K562 (cell line): ENCODE data around the gene BMP8B.

Experiments used
- POLR2A ChIP-seq: fragments of 450-650 bp; conservative IDR thresholded peaks from 2 replicates; pipeline ENCODE4 v1.6.1; 2016
- TF ChIP-seq, protein P1 (sequence below): sonication (generic); formaldehyde crosslinking; IDR thresholded peaks from 2 replicates; pipeline ENCODE4 v1.8.0; 2022; ENCODE audit warnings: missing genetic modification reagents, mild to moderate bottlenecking, moderate library complexity, borderline replicate concordance

- TF ChIP-seq, protein P1, sequence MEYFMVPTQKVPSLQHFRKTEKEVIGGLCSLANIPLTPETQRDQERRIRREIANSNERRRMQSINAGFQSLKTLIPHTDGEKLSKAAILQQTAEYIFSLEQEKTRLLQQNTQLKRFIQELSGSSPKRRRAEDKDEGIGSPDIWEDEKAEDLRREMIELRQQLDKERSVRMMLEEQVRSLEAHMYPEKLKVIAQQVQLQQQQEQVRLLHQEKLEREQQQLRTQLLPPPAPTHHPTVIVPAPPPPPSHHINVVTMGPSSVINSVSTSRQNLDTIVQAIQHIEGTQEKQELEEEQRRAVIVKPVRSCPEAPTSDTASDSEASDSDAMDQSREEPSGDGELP (CRISPR knock-in tag), result no peak
- TF ChIP-seq POLR2A, result no peak
Observed at GRCh38 chr1:39732730-39733129, 55.9 kb downstream of the BMP8B start.
